GM19452 (cell line): ENCODE results near the gene LILRA6.
"Not testable (repeated sequence)": the region's sequence is repeated elsewhere in the genome, so short reads cannot be mapped to it uniquely, and the experiment has no call there.

ENCODE experiments used
- ATAC-seq: cut with Tn5 transposase; IDR thresholded peaks from one replicate; pipeline ENCODE4 v1.9.1; 2021; ENCODE audit not compliant: unreplicated experiment

The LILRA6 gene

GRCh38 chr19:54233941-54234340 is 8.6 kb downstream of the LILRA6 start:
- no peak for ATAC-seq

GRCh38 chr19:54231077-54231931 is 11.3 kb downstream of the LILRA6 start:
- peak; percentile 56 for ATAC-seq

- no peak for ATAC-seq
Observed at GRCh38 chr19:54230031-54230430, 12.6 kb downstream of the LILRA6 start.

GRCh38 chr19:54229146-54229545 is 13.4 kb downstream of the LILRA6 start:
- no peak for ATAC-seq

GRCh38 chr19:54224619-54225018 is 18.0 kb downstream of the LILRA6 start:
- not testable (repeated sequence) for ATAC-seq

GRCh38 chr19:54223937-54224281 is 18.7 kb downstream of the LILRA6 start:
- not testable (repeated sequence) for ATAC-seq

- ATAC-seq: not testable (repeated sequence)
Observed at GRCh38 chr19:54223277-54223936, 19.2 kb downstream of the LILRA6 start.

- not testable (repeated sequence) for ATAC-seq
Observed at GRCh38 chr19:54222474-54223276, 19.9 kb downstream of the LILRA6 start, which contains the start of gene LILRB3. Gene LILRB3, minus strand, starts transcription at chr19:54223007. Its CDS starts 31 bp downstream, at chr19:54222976.

GRCh38 chr19:54221947-54222346 is 20.6 kb downstream of the LILRA6 start:
- not testable (repeated sequence) for ATAC-seq

- not testable (repeated sequence) for ATAC-seq
Observed at GRCh38 chr19:54219702-54220101, 22.9 kb downstream of the LILRA6 start.

GRCh38 chr19:54218960-54219661 is 23.5 kb downstream of the LILRA6 start:
- ATAC-seq: no peak

GRCh38 chr19:54218259-54218658 is 24.3 kb downstream of the LILRA6 start:
- no peak for ATAC-seq

GRCh38 chr19:54217517-54218247 is 24.9 kb downstream of the LILRA6 start:
- ATAC-seq: not testable (repeated sequence)

GRCh38 chr19:54216869-54217268 is 25.7 kb downstream of the LILRA6 start:
- ATAC-seq: no peak

GRCh38 chr19:54214734-54215133 is 27.9 kb downstream of the LILRA6 start:
- not testable (repeated sequence) for ATAC-seq

GRCh38 chr19:54214217-54214616 is 28.4 kb downstream of the LILRA6 start:
- not testable (repeated sequence) for ATAC-seq

- ATAC-seq: no peak
Observed at GRCh38 chr19:54211235-54211634, 31.4 kb downstream of the LILRA6 start.

- ATAC-seq: no peak
Observed at GRCh38 chr19:54209811-54210494, 32.6 kb downstream of the LILRA6 start.

- no peak for ATAC-seq
Observed at GRCh38 chr19:54209058-54209810, 33.4 kb downstream of the LILRA6 start.
